Stimulated activated CD4-positive, alpha-beta T cell treated with anti-CD3 and anti-CD28 coated beads, Interleukin-1b, Interleukin-23, amount 100 ng/mL, for 24 hours (primary cell): ENCODE results near the gene SCN3B.
"Not testable (repeated sequence)": the region's sequence is repeated elsewhere in the genome, so short reads cannot be mapped to it uniquely, and the experiment has no call there.

Experiments used
- DNase-seq, 4 experiments: peaks; one replicate each; pipeline ENCODE4 v3.0.0-alpha.2; 2020; ENCODE audit warnings: low read depth in 4 of 4, low spot score in 1 of 4

Gene SCN3B, protein sequence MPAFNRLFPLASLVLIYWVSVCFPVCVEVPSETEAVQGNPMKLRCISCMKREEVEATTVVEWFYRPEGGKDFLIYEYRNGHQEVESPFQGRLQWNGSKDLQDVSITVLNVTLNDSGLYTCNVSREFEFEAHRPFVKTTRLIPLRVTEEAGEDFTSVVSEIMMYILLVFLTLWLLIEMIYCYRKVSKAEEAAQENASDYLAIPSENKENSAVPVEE

DNA sequence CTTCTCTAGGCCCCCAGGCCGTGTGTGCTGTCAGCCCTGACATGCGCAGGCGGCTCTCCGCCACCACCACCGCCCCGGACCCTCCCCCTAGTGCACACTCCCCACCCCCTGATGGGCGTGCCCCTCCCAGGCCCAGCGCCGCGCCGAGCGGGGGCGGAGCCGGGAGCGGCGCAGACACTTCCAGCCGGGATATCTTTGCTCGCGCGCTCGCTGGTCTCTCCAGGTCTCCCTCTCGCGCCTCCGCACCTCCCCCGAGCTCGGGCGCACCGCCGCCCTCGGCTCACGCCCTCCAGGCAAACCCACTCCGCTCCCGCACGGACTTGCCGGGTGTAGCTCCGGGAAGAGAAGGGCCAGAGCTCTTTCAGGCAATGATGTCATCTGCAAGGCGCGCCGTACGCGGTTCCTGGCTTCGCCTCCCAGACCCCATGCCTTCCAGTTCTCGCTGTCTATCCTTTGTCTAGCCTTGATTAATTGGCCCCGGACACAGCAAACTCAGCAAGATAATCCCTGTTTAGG lies at the start of gene SCN3B:
Gene SCN3B (minus strand): TSS at position 59 of the 516 bp plus-strand sequence. CDS start 823 bp downstream, outside the sequence.
- DNase-seq: peak in 1 of 4 experiments; percentile 23

DNA sequence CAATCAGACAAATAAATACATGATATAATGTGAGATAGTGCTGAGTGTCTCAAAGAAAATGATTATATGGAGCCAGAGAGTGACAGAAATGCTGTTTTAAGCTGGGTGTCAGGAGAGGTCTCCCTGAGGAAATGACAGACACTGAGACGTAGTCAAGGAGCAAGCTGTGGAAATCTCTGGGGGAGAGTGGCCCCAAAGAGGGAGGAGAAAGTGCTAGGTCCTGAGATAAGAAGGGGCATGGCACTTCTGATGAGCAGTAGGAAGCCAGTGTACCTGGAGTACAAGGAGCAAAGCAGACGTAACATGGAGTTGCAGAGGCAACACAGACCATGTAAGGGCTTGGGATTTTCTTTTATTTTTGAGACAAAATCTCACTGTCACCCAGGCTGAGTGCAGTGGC lies 48.3 kb upstream of the SCN3B start:
- no peak for DNase-seq

DNA sequence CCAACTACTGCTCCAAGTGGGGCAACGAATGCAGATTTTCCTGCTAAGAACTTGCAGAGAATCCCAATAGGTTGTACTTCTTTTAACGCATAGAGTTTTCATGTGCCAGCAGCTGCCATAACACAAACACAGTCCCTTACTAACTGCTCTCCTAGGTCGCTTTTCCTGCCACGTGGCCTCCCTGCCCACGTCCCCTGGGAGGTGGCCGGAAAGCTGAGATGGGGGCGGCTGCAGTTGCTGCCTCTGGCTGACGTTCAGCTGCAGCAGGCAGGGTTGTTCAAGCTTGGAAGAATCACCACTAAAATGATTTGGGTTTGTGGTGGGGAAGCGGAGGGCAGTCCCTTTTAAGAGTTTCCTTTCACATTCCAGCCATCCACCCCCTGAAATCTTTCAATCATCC lies 47.7 kb upstream of the SCN3B start:
- no peak for DNase-seq

DNA sequence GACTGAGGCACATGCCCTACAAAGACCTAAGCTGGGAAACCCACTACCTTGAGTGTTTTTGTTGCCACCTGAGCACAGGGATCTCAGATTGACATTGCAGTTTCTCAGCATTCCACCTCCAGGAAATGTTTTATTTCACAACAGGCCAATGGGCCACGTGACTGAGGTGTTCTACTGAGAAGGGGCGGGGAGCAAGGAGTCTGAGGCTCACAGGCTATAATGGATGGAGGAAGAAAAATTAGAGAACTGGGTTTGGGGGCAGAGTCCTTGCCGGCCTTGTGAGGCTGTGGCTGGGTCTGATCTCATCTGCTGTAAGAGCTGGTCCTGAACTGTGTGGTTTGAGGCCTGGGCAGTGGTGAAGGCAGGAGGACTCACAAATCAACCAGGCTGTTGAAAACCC lies 46.3 kb upstream of the SCN3B start:
- no peak for DNase-seq

DNA sequence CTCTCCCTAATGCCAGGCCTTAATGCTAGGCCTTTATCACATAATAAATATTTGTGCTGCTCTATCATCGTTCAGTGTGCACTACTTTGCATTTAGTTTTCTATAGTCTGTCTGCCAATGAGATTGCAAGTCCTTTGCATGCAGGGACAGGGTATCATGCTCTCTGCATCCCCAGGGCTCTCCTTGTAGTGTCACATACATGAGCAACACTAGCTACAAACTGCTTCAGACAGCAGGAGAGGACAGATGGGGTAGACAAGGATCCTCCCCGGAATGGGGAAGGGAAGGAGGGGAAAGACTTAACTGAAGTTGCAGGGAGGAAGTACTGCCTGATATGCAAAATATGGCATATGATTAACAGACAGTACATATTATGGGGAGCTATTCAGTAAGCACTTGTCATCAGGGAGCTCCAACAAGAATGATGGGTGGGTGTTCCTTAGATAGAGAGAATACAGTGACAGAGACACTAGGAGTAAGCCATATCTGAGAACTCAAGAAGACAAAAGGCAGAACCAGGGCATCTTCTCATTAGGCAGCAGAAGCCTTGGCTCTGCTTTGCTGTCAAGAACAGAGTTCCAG lies 44.2 kb upstream of the SCN3B start:
- no peak for DNase-seq

DNA sequence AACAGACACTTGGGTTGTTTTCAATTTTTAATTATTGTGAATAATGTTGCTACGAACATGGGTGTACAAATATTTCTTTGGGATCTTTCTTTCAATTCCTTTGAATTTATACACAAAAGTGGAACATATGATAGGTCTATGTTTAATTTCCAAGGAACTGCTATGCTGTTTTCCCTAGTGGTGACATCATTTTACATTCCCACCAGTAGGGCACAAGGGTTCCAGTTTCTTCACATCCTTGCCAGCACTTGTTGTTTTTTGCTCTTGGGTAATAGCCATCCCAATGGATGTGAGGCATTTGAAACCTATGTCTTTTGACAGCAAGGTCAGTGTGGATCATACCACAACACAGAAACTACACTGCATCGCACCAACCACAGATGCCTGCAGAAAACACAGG lies 41.8 kb upstream of the SCN3B start:
- DNase-seq: no peak

DNA sequence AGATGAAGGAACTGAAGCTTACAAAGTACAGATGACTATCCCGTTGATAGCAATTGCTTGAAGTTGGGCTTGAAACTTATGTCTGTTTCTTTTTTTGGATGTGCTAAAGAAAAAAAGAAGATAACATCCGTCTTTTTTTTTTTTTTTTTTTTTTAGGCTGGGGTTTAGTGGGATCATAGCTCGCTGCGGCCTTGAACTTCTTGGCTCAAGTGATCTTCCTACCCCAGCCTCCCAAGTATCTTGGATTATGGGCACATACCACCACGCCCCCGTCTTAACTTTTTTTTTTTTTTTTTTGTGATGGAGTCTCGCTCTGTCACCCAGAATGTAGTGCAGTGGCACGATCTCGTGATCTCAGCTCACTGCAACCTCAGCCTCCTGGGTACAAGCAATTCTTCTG lies 40.8 kb upstream of the SCN3B start:
- no peak for DNase-seq

DNA sequence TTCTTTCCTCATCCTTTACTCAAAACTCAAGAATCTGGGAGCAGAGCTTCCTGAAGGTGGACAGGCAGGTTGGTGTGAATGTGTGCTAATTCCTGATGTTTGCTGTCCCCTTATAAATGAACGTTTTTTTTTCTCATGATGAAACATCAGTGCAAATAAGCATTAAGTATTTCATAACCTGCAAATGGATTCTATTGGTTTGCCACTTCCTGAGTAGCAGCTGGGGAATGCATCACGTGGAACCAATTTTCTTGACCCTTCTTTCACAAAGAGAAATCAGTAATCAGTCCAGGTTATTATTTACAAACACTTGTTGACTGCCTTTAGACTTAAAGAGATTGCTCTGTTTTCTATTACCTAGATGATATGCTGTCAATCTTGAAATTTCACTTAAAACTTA lies 40.1 kb upstream of the SCN3B start:
- DNase-seq: no peak

DNA sequence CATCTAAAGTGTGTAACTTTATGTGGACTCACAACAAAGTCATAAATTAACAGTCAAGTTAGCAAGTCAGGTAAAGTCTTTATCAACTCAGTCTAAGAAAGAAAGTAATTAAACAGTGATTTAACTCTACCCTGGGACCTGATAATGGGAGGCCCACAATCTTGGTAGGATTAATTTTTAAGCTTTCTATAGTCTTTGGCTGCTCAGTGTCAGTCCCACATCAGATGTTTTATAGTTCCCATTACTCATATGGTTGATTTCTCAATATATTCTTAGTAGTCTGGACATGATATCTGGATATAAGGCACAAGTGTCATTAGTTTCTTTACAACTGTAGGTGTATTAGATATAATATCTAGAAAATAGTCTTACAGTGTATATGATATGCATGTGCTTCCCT lies 38.5 kb upstream of the SCN3B start:
- DNase-seq: no peak

DNA sequence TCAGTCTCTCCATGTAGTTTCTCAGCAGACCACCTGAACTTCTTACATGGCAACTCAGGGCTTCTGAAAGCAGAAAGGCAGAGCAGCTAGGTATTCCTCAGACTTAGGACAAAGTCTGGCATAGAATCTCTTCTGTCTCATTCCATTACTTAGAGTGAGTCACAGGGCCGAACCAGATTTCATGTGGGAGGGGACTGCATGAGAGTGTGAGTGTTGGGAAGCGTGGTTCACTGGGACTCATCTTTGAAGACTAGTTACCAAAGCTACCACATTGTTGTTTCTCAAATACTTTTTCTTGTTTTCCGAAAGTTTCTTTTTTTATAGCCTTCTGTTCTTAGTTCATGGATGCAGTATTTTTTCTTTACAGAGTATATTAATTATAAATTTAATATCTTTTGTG lies 36.1 kb upstream of the SCN3B start:
- no peak for DNase-seq

DNA sequence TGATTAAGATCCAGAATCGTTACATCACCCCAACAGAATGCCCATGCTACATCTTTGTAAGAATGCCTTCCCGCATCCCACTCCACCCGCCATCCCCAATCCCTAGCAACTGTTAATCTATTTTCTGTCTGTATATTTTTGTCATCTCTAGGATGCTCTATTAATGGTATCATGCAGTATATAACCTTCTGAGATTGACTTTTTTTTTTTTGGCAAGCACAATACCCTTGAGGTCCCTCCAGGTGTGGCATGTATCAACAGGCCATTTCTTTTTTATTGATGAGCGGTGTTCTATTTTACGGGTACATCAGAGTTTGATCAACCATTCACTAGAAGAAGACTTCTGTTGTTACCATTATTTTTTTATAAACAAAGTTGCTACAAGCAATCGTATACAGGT lies 30.2 kb upstream of the SCN3B start:
- no peak for DNase-seq

DNA sequence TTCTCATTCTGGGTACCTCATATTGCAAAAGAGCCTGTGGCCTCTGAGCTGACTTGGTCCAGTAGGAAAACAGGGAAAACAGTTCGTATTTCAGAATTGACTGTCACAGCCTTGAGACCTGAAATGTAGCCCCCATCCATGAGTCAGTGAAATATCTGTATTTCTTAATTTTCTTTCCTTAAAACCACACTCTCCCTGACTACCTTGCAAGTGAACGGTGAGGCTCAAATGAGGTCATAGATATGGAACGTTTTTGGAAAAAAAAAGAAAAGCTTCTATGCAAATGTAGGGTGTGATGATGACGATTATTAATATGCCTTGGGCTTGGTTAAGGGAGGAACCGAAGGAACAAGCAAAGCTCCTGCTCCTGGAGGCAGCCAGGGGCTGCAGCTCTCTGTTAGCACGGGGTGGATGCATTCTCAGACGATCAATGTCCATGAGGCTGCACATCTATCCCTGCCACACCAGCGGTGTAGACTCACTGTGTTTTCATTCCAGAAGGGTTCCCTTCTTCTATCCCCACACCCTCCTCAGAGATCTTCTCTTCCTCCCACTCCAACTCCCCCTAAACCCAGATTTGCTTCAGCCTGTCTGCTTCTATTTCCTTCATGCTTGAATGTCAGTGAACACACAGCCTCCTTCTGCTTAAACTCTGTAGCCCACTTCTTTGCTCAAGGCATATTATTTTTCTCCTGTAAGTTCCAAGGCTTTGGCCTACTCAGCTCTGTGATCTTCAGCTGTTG lies 29.2 kb upstream of the SCN3B start:
- no peak for DNase-seq

DNA sequence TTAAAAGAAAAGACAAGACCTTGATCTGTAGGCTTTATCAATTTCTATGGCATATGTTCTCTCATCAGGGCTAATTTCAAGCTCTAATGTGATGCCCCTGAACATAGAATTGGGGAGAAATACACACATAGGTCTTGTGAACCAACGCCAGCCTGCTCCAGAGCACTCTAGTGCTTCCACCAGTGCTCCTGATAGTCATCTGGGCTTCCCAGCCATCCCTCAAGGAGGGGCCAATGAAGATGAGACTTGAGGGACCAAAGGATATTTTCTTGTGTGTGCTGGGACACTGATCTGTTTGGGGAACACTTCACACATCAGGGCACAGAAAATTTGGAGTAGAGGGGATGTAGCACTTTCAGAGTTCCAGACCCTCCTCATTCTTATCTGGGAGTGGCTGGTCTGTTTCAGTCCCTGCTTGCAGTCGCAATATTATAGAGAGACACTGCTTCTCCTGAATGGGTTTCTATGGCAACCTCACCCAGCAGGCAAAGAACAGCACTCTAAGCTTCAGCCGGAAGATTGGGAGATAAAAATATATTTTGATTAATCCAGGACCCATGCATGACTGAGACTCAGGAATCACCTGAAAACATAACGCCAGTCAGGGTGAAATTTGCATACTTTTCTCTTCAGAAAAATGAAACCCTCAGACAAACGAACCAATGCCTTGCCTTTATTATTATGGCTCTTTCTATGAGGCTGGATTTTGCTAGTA lies 28.4 kb upstream of the SCN3B start:
- DNase-seq: no peak

DNA sequence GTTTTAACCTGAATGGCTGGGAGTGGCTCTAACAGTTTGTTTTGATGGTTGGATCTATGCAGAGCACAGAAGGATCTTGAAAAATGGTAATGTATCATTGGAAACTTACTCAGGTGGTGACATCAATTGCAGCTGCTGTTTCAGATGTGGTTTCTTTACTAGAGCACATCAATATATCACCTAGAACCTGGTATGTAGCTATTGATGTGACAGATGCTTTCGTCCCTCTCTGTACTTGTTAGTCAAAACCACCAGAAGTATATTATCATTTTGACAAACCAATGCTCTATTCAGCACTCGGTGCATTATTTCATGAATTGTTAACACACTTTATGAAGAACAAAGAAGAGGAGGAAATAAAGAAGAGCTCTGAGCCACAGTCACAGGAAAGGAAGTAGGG lies 26.6 kb upstream of the SCN3B start:
- no peak for DNase-seq

DNA sequence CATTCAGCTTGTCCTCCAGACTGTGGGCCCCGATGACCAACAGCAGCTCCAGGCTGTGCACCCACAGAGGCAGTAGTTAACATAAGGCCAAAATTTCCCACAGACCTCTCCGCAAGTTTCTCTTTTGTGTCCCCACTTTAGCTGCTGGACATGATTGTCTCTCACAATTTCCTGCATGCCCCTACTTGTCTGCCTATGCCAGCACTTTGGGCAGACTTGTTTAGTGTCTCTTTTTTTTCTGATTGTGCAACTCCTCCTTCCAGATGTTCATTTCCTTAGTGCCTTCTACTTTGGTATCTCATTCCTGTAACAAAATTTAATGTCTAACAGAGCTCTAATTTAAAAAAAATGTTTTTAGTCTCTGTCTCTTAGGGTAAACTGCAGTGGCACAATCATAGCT lies 23.8 kb upstream of the SCN3B start:
- no peak for DNase-seq

DNA sequence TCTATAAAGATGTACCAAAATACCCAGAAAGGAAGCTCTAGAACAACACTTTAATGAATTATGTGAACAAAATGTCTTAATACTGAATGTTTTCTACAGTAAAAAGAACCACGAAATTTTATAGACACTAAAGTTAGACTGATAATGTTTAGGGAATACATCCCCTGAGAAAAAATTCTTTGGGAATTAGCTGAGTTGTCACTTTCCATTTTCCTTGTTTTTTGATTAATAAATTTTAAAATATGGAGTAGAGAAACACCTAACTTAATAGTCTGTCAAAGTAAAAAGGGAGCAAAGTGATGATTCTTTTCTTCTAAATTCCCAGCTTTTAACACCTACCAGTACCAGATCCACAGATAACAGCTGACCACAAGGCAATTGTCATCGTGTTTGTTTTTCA lies 23.1 kb upstream of the SCN3B start:
- DNase-seq: no peak

DNA sequence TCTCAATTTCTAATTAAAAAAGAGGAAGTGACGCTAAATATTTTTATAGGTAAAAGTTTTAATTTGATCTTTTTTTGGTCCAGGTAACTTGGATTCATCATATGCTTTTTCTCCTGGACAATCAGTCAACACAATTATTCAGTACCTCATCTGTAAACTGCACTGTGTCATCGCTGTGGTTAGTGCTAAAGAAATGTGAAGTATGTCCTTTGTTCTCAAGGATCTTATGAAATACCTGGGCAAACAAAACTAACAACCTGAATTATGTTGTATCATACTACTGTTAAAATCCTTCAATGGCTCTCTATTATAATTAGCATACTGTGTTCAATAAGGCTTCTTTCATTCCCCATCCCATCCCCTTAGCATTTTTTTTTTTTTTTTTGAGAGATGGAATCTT lies 19.9 kb upstream of the SCN3B start:
- DNase-seq: no peak

DNA sequence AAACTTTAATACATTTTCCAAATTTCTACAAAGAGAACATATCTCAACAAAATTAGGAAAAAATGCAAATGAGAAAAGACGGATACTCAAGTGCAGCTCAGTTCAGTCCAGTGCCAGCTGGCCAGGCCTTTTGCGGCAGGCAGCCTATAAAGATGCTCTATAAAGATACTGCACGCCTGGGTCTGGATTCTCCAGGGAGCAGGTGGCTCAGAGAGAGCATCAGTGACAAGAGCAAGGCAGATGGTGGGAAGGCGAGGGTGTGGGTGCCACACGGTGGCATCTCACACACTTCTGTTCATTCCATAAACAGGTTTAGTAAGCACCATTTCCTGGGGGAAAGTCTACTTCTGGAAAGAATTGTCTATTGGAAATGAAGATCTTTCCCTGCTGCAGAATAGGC lies 18.1 kb upstream of the SCN3B start:
- DNase-seq: no peak

DNA sequence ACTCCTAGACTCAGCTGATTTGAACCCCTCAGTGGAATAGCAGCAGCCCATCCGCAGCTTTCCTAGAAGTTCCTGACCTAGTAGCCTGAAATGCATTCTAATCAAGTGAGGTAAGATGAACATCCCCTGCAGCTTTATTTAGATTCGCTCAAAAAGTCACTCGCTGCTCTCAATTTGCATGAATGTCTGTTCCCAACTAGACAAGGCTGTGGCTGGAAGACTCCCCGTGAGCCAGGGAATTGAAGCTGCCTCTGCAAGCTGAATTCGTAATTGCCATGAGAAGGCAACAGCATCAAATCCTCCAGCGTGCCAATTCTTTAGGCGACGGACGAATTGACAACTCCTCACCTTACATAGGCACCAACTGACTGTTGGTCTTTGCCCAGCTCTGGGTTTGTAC lies 17.1 kb upstream of the SCN3B start:
- no peak for DNase-seq

DNA sequence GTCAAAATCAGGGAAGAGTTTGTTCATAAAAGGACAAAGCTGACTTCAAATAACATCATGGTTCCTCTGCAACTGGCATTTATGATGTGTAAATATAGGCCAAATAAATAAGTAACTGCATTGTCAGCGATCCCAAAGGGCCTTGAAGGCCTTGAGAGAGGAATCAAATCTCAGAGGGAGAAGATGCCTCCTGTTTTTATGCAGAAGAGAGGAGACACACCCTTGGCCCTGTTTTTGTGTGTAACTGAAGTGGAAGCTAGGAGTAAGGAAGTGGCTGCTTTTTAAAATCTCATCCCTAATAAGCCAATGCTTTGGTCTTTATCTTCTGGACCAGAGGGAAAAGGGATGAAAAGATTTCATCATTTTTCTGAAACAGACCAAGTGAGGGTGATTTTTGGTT lies 15.7 kb upstream of the SCN3B start:
- DNase-seq: no peak

DNA sequence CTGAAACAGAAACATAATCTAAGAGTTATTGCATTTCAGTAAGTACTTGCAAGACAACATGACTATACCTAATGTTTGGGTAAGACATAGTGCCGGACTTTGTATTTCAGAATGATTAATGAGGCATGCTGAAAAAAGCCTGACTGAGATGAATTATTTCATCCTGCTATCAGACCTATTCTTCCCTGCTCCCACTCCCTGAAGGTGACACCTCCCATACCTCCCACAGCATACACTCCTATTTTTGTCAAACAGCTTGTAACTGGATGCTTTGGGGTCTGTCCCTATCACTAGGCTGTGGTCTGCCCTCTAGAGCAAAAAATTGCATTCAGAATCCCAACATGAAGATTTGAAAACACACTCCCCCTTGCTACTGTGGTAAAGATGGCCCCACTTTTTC lies 10.9 kb upstream of the SCN3B start:
- no peak for DNase-seq

DNA sequence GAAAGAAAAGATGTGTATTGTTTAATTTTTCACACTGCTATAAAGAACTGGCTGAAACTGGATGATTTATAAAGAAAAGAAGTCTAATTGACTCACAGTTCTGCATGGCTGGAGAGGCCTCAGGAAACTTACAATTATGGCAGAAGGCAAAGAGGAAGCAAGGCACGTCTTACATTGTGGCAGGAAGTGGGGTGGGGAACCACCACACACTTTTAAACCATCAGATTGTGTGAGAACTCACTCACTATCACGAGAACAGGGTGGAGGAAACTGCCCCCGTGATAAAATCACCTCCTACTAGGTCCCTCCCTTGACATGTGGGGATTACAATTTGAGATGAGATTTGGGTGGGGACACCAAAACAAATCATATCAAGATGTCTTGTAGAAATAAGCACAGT lies 5.5 kb upstream of the SCN3B start:
- DNase-seq: not testable (repeated sequence)
